ENCODE measurements around the gene REN.

The REN gene

GRCh38 chr1:204166219-204166618 lies at the start of gene REN:
Gene REN, minus strand, starts transcription at chr1:204166337. Its CDS starts 44 bp downstream, at chr1:204166293.
- DNase-seq (ENCODE audit: low read depth in 3 of 3): no peak

DNA sequence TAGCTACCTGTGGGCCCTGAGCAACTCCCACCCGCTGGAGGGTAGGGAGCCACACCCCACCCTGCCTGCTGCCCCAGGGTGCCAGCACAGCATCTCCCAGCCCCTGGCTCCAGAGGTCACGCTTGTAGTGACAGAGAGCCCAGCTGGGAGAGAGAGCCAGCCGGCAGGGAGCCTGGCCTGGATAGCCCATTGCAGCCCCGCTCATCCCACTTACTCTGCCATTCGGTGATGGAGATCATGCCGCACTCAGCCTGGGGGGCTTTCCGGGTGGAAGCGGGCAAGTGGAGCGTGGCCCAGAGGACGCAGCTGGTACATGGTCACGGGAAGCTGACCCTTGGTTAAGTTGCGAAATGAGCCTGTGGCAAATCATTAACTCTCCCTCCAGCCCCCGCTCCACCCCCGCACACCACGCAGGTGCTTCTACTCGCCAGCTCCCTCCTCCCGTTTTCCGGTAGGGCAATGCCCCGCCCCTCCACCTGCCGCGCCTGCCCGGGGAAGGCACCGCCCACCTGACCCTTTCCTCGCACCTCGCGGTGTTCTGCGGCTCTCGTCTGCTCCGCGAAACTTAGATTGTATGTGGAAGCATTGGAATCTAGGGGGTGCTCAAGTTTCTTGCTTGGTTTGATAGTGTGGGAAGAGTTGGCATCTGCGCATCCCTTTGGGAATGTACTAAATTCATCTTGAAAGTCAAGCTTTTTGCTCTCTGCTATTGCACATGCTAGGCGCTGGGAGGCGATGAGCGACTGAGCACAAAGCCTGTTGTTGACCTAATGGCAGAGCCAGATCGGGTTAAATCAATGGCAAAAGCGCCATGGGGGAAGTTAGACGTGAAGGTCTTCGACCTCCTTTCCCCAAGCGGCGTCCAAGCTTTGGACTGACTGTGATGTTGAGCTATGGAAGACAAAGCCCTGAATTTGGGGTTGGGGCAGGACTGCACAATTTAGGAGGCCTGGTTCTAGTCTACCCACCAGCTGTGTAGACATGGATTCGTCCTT lies 47.8 kb upstream of the REN start, which contains the start of gene GOLT1A:
Gene GOLT1A, minus strand, starts transcription at position 321 of the 995 bp plus-strand sequence. Its CDS starts 82 bp downstream, at position 239.
- DNase-seq (ENCODE audit: low read depth in 3 of 3): peak in 2 of 3 donors; percentile 15 to 44

- DNase-seq (ENCODE audit: low read depth in 3 of 3): no peak
Observed at GRCh38 chr1:204212715-204213114, 46.6 kb upstream of the REN start.

DNA sequence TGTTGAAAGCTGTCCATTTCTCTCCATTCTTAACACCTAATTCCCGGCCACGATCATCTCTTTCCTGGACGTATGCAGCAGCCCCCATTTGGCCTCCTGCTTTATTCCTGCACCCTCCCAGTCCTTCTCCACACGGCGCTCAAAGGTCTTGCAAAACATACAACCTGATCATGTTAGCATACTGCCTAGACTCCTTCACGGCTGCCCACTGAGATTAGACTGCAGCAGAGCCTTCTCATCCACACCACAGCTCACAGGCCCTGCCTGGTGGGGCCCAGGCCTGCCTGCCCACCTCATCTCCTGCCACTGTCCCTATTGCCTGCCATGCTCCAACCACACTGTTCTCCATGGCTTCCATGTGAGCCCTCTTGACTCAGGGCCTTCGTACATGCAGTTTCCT lies 44.9 kb upstream of the REN start:
- DNase-seq (ENCODE audit: low read depth in 3 of 3): no peak

DNA sequence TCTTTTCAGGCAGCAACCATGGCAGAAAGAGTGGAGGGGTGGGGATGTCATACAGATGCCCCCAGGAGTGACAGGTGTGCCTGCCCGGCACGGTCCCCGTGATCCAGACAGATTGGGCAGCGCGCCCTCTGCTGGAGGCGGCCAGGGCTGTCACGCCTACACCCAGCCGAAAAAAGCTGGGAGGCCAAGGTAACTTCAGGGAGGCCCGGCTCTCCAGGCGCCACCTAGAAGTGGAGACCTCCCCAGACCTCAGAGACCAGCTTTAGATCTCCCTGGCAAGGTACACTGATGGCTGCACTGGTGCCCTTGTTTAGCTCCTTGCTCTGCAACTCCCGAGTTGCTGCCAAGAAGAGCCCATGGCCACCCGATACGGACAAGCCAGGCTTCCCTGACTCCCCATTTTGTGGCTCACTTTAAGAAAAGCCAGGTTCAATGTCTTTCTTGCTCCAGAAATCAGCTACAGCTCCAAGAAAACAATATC lies 41.0 kb upstream of the REN start:
- DNase-seq (ENCODE audit: low read depth in 3 of 3): peak; percentile 38 to 68 (median 65)

- DNase-seq (ENCODE audit: low read depth in 3 of 3): no peak
Observed at GRCh38 chr1:204206121-204206520, 40.0 kb upstream of the REN start.

GRCh38 chr1:204205486-204205885 lies 39.3 kb upstream of the REN start:
- DNase-seq (ENCODE audit: low read depth in 3 of 3): no peak

DNA sequence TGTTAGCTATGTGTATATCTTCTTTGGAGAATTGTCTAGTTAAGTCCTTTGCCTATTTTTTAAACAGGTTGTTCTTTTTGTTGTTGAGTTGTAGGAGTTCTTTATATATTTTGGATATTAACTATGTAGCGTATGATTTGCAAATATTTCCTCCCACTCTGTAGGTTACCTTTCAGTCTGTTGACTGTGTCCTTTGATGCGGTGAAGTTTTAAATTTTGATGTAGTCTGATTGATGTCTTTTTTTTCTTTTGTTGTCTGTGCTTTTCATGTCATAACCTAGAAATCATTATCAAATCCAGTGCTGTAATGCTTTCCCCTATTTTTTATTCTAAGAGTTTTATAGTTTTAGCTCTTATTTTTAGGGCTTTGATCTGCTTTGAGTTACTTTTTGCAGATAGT lies 38.8 kb upstream of the REN start:
- no peak for DNase-seq (ENCODE audit: low read depth in 3 of 3)

DNA sequence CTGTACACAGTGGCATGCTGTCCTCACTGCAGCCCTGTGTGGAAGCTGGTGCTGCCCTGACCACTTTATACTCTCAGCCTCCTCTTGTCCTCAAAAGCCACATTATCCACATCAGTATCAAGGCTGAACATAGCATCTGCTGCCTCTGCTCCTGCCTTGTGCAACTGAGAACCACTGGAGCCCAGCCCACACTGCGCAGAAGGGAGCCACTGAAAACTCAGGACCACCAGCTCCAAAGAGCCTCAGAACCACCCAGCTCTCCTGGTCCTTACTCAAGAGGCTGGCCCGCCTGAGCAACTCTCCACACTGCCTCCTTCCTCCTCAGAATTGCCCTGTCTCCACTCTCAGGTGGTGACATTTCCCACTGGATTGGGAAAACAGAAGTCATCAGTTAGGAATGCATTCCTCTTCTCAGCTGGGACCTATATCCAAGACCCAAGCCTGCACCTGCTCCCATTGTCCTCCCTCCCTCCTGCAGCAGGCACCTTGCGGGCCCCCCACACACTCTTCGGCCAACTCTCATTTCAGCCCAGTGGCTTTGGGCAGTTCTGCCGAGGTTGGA lies 37.1 kb upstream of the REN start:
- no peak for DNase-seq (ENCODE audit: low read depth in 3 of 3)

GRCh38 chr1:204202481-204202880 lies 36.3 kb upstream of the REN start:
- DNase-seq (ENCODE audit: low read depth in 3 of 3): no peak

DNA sequence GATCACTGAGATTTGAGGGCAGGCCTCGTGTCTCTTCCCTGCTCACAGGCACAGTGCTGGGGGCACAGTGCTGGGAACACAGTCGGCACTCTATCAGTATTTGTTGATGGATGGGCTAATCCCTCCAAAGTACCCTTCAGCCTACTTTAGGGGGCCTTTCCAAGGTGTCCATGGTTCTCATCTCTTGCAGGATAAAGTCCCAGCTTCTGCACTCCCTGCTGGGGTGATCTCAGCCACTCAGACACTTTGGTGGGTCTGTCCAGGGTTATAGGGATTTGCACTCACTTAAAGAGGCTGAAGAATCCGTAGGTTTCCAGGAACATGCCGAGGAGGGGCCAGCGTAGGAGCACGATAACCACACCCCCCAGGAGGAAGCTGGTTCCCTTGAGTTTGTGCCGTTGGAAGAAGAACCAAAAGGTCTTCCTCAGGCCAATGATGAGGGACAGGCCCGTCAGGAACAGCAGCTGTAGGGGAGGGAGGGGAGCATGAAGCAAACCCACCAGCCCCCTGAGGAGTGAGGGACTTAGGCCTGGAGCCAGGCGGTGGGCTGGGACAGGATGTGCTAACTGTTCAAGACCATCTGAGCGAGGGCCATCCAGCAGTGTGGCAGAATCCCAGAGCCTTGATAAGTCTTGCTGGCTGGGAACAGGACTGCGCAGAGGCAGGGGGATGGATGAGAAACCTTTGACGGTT lies 35.4 kb upstream of the REN start:
- DNase-seq (ENCODE audit: low read depth in 3 of 3): no peak

DNA sequence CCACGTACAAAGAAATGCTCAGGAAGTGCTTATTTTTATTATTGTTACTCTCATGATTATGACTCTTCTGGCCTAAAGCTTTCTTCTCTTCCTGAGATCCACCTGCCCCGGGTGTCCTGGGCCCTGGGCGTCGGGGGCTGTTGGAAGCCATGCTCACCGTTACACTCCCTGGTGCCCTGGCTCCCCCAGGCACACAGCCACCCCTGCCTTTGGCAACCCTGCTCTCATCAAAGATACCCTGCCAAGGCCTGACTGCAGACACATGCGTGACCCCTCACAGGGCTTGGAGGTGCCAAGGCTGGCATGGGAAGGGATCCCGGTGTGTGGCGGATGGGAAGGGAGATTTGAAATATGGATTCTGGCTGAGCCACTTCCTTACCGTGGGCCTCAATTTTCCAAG lies 33.4 kb upstream of the REN start:
- no peak for DNase-seq (ENCODE audit: low read depth in 3 of 3)

DNA sequence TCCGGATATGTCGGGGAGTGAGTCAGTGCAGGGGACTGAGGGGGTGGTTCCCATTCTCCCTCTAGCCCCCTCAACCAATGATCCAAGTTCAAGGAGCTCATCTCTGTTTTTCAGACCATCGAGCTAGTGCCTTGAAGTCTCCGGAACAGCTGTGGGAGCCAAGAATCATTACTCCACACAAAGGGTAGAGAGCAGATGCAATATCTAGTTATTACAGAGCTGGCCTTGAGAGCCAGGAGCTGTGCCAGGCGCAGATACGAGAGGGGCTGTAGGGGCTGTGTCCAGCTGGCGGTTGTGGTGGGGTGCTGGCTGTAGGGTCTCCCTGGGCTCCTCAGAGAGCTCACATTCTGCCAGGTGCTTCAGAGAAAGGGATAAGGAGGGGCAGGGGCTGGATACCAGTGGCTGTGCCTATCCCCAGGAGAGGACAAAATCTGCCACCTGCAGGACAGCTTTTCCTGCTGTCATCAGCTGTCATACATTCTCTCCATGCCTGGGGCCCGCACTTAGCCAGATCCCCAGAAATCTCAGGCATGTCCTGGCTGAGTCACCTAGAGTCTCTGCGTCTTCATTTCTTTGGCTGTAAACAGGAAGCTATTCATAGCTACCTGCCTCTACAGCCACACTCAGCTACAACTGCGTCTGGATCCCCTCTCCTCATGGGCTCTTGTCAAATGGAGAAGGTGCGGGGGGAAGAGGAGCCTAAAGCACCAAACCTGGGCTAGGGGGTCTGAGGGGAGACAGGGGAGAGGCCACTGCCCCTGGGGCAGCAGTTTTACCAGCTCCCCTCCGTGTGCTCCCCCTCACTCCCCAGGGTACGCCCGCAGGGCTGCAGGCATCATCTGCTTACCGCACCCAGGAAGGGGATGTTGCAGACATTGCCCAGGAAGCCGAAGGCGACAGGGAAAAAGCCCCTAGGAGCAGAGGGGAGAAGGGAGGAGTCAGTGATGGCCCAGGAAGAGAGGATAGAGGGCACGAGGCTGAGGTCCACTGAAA lies 32.5 kb upstream of the REN start:
- no peak for DNase-seq (ENCODE audit: low read depth in 3 of 3)

- no peak for DNase-seq (ENCODE audit: low read depth in 3 of 3)
Observed at GRCh38 chr1:204197068-204197467, 30.9 kb upstream of the REN start.

DNA sequence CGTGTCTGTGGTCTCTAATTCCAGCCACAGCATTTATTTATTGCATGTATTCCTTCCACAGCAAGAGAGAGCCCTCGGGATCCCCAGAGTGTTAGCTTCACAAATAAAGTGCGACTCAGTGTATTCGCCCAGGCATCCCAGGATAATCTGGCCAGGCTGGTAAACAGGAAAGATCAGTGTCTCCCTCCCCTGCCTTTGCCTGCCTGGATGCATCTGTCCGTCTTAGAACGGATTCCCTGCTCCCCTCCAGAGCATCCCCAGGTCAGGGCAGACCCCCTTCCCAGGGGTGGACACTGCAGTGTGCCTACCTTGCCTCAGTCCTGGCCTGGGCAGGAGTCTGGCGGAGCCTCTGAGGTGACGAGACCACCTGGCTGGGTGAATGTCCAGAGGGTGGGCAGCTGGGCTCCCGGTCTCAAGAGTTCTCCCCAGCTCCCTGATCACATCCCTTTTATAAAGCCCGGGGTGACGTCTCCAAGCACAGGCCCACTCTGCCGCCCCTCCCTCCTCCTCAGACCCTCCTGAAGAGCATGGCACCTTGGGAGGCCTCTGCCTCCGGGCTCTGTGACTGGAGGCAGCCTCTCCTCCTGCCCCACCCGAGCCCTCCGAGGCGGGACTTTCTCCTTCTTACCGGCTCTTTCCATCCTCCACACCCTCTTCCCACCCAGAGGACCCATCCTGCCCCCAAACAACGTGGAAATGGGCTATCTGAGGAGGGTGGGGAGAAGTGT lies 30.1 kb upstream of the REN start, which contains the start of gene KISS1:
Gene KISS1, minus strand, starts transcription at position 424 of the 728 bp plus-strand sequence. CDS start 3,615 bp downstream, outside the sequence.
- DNase-seq (ENCODE audit: low read depth in 3 of 3): no peak

GRCh38 chr1:204194771-204195170 lies 28.6 kb upstream of the REN start:
- no peak for DNase-seq (ENCODE audit: low read depth in 3 of 3)

DNA sequence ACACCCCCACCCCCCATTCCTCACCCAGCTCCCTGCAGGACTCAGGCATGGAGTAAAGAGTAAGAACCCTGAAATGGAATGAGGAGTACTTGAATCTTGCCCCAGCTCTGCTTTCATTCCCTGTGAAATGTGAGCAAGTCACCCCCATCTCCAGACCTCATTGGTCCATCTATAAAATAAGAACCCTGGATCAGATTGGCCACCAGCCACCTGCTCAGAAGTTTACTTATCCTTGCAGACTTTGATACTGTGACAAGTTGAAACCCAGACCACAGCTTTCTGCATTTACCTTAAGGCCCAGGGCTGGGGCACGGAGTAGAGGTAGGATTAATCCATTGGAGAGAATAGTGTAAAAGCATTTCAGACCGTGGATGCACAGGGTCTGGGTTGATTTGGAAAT lies 27.9 kb upstream of the REN start:
- DNase-seq (ENCODE audit: low read depth in 3 of 3): no peak

DNA sequence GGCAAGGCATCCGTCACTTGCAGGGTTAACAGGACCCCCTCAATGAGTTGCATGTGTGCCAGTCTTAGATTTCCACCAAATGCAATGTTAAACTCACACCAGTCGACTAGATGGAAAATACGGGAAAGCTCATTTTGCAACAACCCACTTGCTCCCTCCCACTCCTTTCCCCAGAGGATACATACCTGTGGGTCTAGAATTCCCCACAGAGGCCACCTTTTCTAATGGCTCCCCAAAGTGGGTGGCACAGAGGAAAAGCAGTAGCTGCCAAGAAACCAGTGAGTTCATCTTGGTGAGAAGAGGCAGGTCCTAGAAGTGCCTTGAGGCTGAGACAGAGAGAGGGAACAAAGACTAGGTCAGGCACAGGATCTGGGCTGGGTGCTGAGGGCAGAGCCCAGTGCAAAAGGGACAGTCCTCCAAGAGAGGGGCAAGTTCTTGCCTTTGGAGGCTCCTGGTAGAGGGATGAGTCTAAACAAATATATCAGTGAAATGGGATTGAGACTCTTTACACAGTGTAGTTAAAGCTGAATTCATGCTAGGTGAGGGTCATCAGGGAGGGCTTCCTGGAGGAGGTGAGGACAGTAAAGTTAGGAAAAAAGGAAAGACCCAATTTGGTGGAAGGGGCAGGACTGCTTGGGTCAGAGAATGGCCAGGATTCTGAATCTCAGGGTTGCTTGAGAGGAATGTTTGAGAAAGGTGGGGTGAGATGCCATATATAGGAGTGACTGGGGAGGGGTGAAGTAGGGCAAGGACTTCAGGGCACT lies 26.6 kb upstream of the REN start:
- DNase-seq (ENCODE audit: low read depth in 3 of 3): no peak

GRCh38 chr1:204192046-204192445 lies 25.9 kb upstream of the REN start:
- no peak for DNase-seq (ENCODE audit: low read depth in 3 of 3)
